Glutamatergic neuron (in vitro differentiated cells): ENCODE data around the gene SSX3. TPM values are rescaled to one million over a fixed set of nuclear protein-coding genes. Genes with fewer than 3 reads are reported as not detected.

Experiments used
- DNase-seq: peaks from one replicate; pipeline ENCODE4 v3.0.0; 2022
- H3K27ac Mint-ChIP-seq: one replicate; pipeline ENCODE4 v1.8.0; 2020; ENCODE audit warnings: mild to moderate bottlenecking, mixed read lengths, inconsistent platforms; ENCODE audit not compliant: unreplicated experiment
- H3K27me3 Mint-ChIP-seq: one replicate; pipeline ENCODE4 v1.8.0; 2020; ENCODE audit warnings: mild to moderate bottlenecking, moderate library complexity, mixed read lengths, inconsistent platforms; ENCODE audit not compliant: unreplicated experiment
- H3K36me3 Mint-ChIP-seq: one replicate; pipeline ENCODE4 v1.8.0; 2020; ENCODE audit warnings: mild to moderate bottlenecking, mixed read lengths, inconsistent platforms; ENCODE audit not compliant: unreplicated experiment
- H3K4me1 Mint-ChIP-seq: one replicate; pipeline ENCODE4 v1.8.0; 2020; ENCODE audit warnings: mild to moderate bottlenecking, low read depth, mixed read lengths, inconsistent platforms; ENCODE audit not compliant: unreplicated experiment
- H3K4me3 Mint-ChIP-seq: one replicate; pipeline ENCODE4 v1.8.0; 2020; ENCODE audit warnings: mild to moderate bottlenecking, mixed read lengths, inconsistent platforms; ENCODE audit not compliant: unreplicated experiment
- H3K9me3 Mint-ChIP-seq: one replicate; pipeline ENCODE4 v1.8.0; 2020; ENCODE audit warnings: mild to moderate bottlenecking, moderate library complexity, mixed read lengths, inconsistent platforms; ENCODE audit not compliant: unreplicated experiment
- total RNA-seq: library from RNA; stranded (reverse); fragmentation: NEBNext Ultra II Directional; extraction: Animal tissue kit (Norgen Biotek cat#: 25700); gene quantifications from one replicate; pipeline ENCODE4 v1.2.1, GENCODE V29; 2021; ENCODE audit not compliant: unreplicated experiment
- TF ChIP-seq, protein P1 (sequence below): fragments of 200-600 bp; sonication (generic); IDR thresholded peaks from one replicate; pipeline ENCODE4 v1.5.0; 2021; ENCODE audit not compliant: partially characterized antibody, unreplicated experiment

Gene SSX3
- total RNA-seq, 1 donor from 2014 or later, result not detected

DNA sequence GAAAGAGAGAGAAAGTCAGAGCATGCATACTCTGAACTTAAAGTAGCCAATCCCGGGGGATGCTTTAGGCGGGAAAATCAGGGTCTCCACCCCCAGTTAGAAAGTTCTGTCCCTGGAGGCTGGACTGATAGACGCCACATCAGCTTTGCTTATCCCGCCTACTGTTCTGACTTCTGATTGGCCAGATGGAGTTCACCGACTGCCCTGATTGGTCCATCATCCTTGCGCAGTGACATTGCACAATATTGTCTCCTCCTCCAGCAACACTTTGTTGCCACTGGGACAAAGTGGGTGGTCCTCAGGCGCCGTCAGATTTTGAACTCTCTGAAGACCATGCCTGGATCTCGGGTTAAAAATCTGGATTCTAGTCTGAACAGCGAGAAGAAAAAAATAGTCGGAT lies 50.3 kb downstream of the SSX3 start:
- Mint-ChIP-seq H3K4me3 (no peak overlapping the region), H3K36me3 (no peaks in the 10 kb centered on the region), H3K4me1 (peaks cover under 1% of the 10 kb centered on the region), H3K27ac (no peak overlapping the region), H3K27me3 (no peaks in the 10 kb centered on the region), H3K9me3 (peaks cover 1% of the 10 kb centered on the region)
- no peak for DNase-seq
- TF ChIP-seq, protein P1, sequence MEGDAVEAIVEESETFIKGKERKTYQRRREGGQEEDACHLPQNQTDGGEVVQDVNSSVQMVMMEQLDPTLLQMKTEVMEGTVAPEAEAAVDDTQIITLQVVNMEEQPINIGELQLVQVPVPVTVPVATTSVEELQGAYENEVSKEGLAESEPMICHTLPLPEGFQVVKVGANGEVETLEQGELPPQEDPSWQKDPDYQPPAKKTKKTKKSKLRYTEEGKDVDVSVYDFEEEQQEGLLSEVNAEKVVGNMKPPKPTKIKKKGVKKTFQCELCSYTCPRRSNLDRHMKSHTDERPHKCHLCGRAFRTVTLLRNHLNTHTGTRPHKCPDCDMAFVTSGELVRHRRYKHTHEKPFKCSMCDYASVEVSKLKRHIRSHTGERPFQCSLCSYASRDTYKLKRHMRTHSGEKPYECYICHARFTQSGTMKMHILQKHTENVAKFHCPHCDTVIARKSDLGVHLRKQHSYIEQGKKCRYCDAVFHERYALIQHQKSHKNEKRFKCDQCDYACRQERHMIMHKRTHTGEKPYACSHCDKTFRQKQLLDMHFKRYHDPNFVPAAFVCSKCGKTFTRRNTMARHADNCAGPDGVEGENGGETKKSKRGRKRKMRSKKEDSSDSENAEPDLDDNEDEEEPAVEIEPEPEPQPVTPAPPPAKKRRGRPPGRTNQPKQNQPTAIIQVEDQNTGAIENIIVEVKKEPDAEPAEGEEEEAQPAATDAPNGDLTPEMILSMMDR, result no peak

Other genes with a start within 250 kb of the SSX3 start
- gene SPACA5B, start 226.1 kb downstream of the SSX3 start, total RNA-seq, result not detected
- not detected for gene SSX5, start 159.9 kb downstream of the SSX3 start, total RNA-seq
- gene SSX1, start 101.3 kb downstream of the SSX3 start, total RNA-seq, result not detected
- 0.71 TPM for gene SSX4, start 26.8 kb upstream of the SSX3 start, total RNA-seq
- 0.71 TPM for gene SSX4B, start 55.3 kb upstream of the SSX3 start, total RNA-seq
- gene SLC38A5, start 113.6 kb upstream of the SSX3 start, total RNA-seq, result 136 TPM
- 87.6 TPM for gene FTSJ1, start 119.5 kb upstream of the SSX3 start, total RNA-seq
- 18.6 TPM for gene PORCN, start 152.3 kb upstream of the SSX3 start, total RNA-seq
- 132 TPM for gene EBP, start 165.1 kb upstream of the SSX3 start, total RNA-seq
- 34.3 TPM for gene TBC1D25, start 183.0 kb upstream of the SSX3 start, total RNA-seq
- gene RBM3, start 217.8 kb upstream of the SSX3 start, total RNA-seq, result 294 TPM
- gene WDR13, start 240.8 kb upstream of the SSX3 start, total RNA-seq, result 70.4 TPM